Measurements from ENCODE around the gene RAPGEF1. TPM values are rescaled to one million over a fixed set of nuclear protein-coding genes. Genes with fewer than 3 reads are reported as not detected.

Gene RAPGEF1
- total RNA-seq, 1 experiment from 2014 or later, result 61.5 TPM

- CTCF ChIA-PET, result interaction anchor here (0.5 to 0.9 kb wide), 2 partner anchors 159 to 734 kb away, joined by 3 to 10 read pairs; no protein-coding TSS in a partner anchor
- POLR2A ChIA-PET (ENCODE audit: low non-redundant PET), result no interaction called here
These were observed 12.5 kb upstream of the RAPGEF1 start for GRCh38 chr9:131752231-131752884.

GRCh38 chr9:131748411-131748955, 8.6 kb upstream of the RAPGEF1 start:
- no peaks in the 10 kb centered on the region for H3K27me3 ChIP-seq (replicated peaks; ENCODE audit: insufficient read depth, low read depth, low read length, poor library complexity)
- DNase-seq (ENCODE audit: low spot score), result no peak
- intact Hi-C loops (cut with micrococcal nuclease; ENCODE audit: unreplicated experiment), result loop anchor here (5.0 to 10.0 kb wide), 2 partner anchors 244 to 396 kb away; partner anchors contain the start of gene POMT1
- H3K4me3 ChIP-seq (ENCODE audit: low read depth, low read length, poor library complexity, severe bottlenecking), result no peak overlapping the region
- no peaks in the 10 kb centered on the region for H3K36me3 ChIP-seq (ENCODE audit: insufficient read depth, low read length, poor library complexity, severe bottlenecking)
- CTCF ChIA-PET, result no interaction called here
- H3K4me1 ChIP-seq (ENCODE audit: insufficient read depth, low read length, poor library complexity, severe bottlenecking), result no peaks in the 10 kb centered on the region
- POLR2A ChIA-PET (ENCODE audit: low non-redundant PET), result no interaction called here
- H3K9me3 ChIP-seq (ENCODE audit: low read depth, low read length, poor library complexity, severe bottlenecking), result no peaks in the 10 kb centered on the region
- BruUV-seq (replicated peaks), result no TSS peak
- TF ChIP-seq CTCF (conservative IDR thresholded peaks at IDR 0.05; ENCODE audit: low read depth, low read length) (no peak), EZH2 (IDR thresholded peaks at IDR 0.05; ENCODE audit: borderline replicate concordance, low read depth, low read length, poor library complexity, severe bottlenecking) (no peak)
- no peak overlapping the region for H3K27ac ChIP-seq (ENCODE audit: low read depth, low read length, poor library complexity, severe bottlenecking)

More at GRCh38 chr9:131752231-131752884, 12.5 kb upstream of the RAPGEF1 start:
- Histone ChIP-seq H3K4me3 (ENCODE audit: low read depth, low read length, poor library complexity, severe bottlenecking) (no peak overlapping the region), H3K36me3 (ENCODE audit: insufficient read depth, low read length, poor library complexity, severe bottlenecking) (no peaks in the 10 kb centered on the region), H3K27me3 (replicated peaks; ENCODE audit: insufficient read depth, low read depth, low read length, poor library complexity) (peaks cover 5% of the 10 kb centered on the region), H3K9me3 (ENCODE audit: low read depth, low read length, poor library complexity, severe bottlenecking) (no peaks in the 10 kb centered on the region), H3K27ac (ENCODE audit: low read depth, low read length, poor library complexity, severe bottlenecking) (no peak overlapping the region), H3K4me1 (ENCODE audit: insufficient read depth, low read length, poor library complexity, severe bottlenecking) (no peaks in the 10 kb centered on the region)
- intact Hi-C loops (cut with micrococcal nuclease; ENCODE audit: unreplicated experiment), result no loop called here
- BruUV-seq (replicated peaks), result no TSS peak
- no peak for DNase-seq (ENCODE audit: low spot score)
- TF ChIP-seq CTCF (conservative IDR thresholded peaks at IDR 0.05; ENCODE audit: low read depth, low read length), result 0 out of 2 replicates have a peak, but pooled peaks have one; percentile 16
- TF ChIP-seq EZH2 (IDR thresholded peaks at IDR 0.05; ENCODE audit: borderline replicate concordance, low read depth, low read length, poor library complexity, severe bottlenecking), result no peak

GRCh38 chr9:131747352-131747751, 7.5 kb upstream of the RAPGEF1 start:
- intact Hi-C loops (cut with micrococcal nuclease; ENCODE audit: unreplicated experiment), result loop anchor here (2.0 to 10.0 kb wide), 3 partner anchors 157 to 395 kb away; partner anchors contain the start of gene POMT1

More at GRCh38 chr9:131747352-131747751, 7.5 kb upstream of the RAPGEF1 start:
- Histone ChIP-seq H3K36me3 (ENCODE audit: insufficient read depth, low read length, poor library complexity, severe bottlenecking) (no peaks in the 10 kb centered on the region), H3K9me3 (ENCODE audit: low read depth, low read length, poor library complexity, severe bottlenecking) (no peaks in the 10 kb centered on the region), H3K4me1 (ENCODE audit: insufficient read depth, low read length, poor library complexity, severe bottlenecking) (no peaks in the 10 kb centered on the region), H3K4me3 (ENCODE audit: low read depth, low read length, poor library complexity, severe bottlenecking) (no peak overlapping the region), H3K27ac (ENCODE audit: low read depth, low read length, poor library complexity, severe bottlenecking) (no peak overlapping the region), H3K27me3 (replicated peaks; ENCODE audit: insufficient read depth, low read depth, low read length, poor library complexity) (no peaks in the 10 kb centered on the region)
- BruUV-seq (replicated peaks), result no TSS peak
- POLR2A ChIA-PET (ENCODE audit: low non-redundant PET), result interaction anchor here (0.6 kb wide), 1 partner anchor 300 kb away, joined by 9 read pairs; no protein-coding TSS in a partner anchor
- TF ChIP-seq EZH2 (IDR thresholded peaks at IDR 0.05; ENCODE audit: borderline replicate concordance, low read depth, low read length, poor library complexity, severe bottlenecking) (no peak), CTCF (conservative IDR thresholded peaks at IDR 0.05; ENCODE audit: low read depth, low read length) (peak; percentile 65)
- peak; percentile 71 for DNase-seq (ENCODE audit: low spot score)
- CTCF ChIA-PET, result no interaction called here

Data from A673 (cell line).